ENCODE measurements around the gene CARNS1. TPM values are rescaled to one million over a fixed set of nuclear protein-coding genes. Genes with fewer than 3 reads are reported as not detected.

Gene CARNS1
- total RNA-seq, 1 donor from 2014 or later = 2.7 TPM

- no peak for DNase-seq
- peaks cover 31% of the 10 kb centered on the region for H3K4me1 ChIP-seq
- H3K27ac ChIP-seq = no peak overlapping the region
Observed at GRCh38 chr11:67375320-67376055, 40.0 kb upstream of the CARNS1 start.

GRCh38 chr11:67376063-67376820 is 39.2 kb upstream of the CARNS1 start:
- ATAC-seq = no peak
- Histone ChIP-seq H3K4me3 (no peak overlapping the region), H3K4me1 (peaks cover 24% of the 10 kb centered on the region), H3K36me3 (no peaks in the 10 kb centered on the region), H3K9me3 (no peaks in the 10 kb centered on the region), H3K27ac (no peak overlapping the region), H3K27me3 (no peaks in the 10 kb centered on the region)
- no peak for DNase-seq
- no peak for TF ChIP-seq CTCF (IDR thresholded peaks at IDR 0.05)
- intact Hi-C loops (cut with DNase I) = no loop called here

More at GRCh38 chr11:67375320-67376055, 40.0 kb upstream of the CARNS1 start:
- no peak overlapping the region for H3K4me3 ChIP-seq
- intact Hi-C loops (cut with DNase I) = no loop called here
- no peak for ATAC-seq
- TF ChIP-seq CTCF (IDR thresholded peaks at IDR 0.05) = no peak
- no peaks in the 10 kb centered on the region for H3K9me3 ChIP-seq
- no peaks in the 10 kb centered on the region for H3K27me3 ChIP-seq
- H3K36me3 ChIP-seq = no peaks in the 10 kb centered on the region

GRCh38 chr11:67376873-67377808 is 38.3 kb upstream of the CARNS1 start:
- intact Hi-C loops (cut with DNase I) = no loop called here
- no peak overlapping the region for H3K27ac ChIP-seq
- no peak for ATAC-seq

GRCh38 chr11:67378544-67378943 is 36.9 kb upstream of the CARNS1 start:
- H3K36me3 ChIP-seq = no peaks in the 10 kb centered on the region
- DNase-seq (no peak), ATAC-seq (no peak)
- H3K9me3 ChIP-seq = no peaks in the 10 kb centered on the region
- intact Hi-C loops (cut with DNase I) = no loop called here
- no peak overlapping the region for H3K27ac ChIP-seq
- peaks cover 19% of the 10 kb centered on the region for H3K4me1 ChIP-seq
- H3K27me3 ChIP-seq = no peaks in the 10 kb centered on the region
- H3K4me3 ChIP-seq = no peak overlapping the region
- TF ChIP-seq CTCF (IDR thresholded peaks at IDR 0.05) = no peak

More at GRCh38 chr11:67376873-67377808, 38.3 kb upstream of the CARNS1 start:
- DNase-seq = no peak
- Histone ChIP-seq H3K36me3 (no peaks in the 10 kb centered on the region), H3K27me3 (no peaks in the 10 kb centered on the region), H3K4me1 (peaks cover 17% of the 10 kb centered on the region), H3K4me3 (no peak overlapping the region), H3K9me3 (no peaks in the 10 kb centered on the region)
- TF ChIP-seq CTCF (IDR thresholded peaks at IDR 0.05) = no peak
